GM21367 (cell line): ENCODE measurements around the gene TFDP1.
"Not testable (repeated sequence)": the region's sequence is repeated elsewhere in the genome, so short reads cannot be mapped to it uniquely, and the experiment has no call there.

Source experiments
- ATAC-seq: cut with Tn5 transposase; IDR thresholded peaks from one replicate; pipeline ENCODE4 v1.9.1; 2021; ENCODE audit not compliant: unreplicated experiment

TFDP1 gene

DNA sequence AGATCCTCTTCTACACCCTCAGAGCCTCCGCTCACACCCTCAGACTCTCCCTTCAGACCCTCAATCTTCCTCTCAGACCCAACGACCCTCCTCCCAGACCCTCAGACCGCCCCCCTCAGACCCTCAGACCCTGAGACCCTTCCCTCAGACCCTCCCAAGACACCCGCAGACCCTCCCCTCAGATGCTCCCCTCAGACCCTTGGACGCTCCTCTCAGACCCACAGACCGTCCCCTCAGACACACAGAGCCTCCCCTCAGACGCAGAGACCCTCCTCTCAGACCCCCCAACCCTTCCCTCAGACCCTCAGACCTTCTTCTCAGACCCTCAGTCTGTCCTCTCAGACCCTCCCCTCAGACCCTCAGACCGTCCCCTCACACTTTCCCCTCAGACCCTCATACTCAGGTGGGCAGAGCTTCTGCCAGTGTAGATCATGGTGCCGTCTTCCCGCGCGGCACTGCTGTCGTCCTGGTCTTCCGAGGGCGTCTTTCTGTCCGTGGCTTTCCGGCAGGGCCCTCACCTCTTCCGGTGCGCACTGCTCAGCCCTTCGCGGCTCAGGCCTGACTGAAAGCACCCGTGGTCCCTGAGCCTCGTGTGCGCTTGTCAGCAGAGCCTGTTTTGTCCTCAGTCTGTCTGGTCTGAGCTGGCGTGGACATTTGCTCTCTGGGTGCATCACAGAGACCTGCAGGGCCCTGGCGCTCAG lies 18.9 kb upstream of the TFDP1 start:
- no peak for ATAC-seq

DNA sequence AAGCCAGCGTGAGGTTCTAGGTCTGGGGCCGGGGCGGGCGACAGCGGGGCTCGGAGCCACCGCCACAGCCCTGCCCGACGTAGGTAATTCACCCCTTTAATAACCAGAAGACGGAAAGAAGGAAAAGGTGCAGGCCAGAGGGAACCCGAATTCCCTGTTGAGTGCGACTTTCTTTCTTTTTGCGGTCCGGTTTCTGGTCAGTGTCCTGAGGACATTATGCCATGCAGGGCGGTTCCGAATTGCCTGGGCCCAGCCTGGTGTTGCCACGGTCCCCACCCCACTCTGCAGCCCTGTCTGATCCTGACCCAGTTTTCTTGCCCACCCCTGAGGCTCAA lies 18.4 kb upstream of the TFDP1 start:
- no peak for ATAC-seq

DNA sequence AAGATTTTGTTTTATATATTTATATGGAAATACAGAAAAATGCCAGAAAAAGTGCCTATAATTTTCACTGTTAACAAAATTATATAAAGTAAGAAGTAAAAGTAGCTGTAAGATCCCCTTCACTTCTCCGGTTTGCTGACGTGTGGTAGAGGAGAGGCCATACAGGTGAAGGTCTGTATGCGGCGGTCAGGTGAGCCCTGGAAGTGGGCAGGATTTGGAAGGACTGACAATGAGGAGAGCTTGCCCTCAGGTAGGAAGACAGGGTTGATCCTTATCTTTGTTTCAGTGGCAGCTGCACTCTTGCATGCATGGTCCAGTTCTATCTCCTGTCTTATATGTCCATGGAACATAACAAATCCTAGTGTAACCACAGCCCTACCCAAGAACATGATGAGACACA lies 16.9 kb upstream of the TFDP1 start:
- no peak for ATAC-seq

DNA sequence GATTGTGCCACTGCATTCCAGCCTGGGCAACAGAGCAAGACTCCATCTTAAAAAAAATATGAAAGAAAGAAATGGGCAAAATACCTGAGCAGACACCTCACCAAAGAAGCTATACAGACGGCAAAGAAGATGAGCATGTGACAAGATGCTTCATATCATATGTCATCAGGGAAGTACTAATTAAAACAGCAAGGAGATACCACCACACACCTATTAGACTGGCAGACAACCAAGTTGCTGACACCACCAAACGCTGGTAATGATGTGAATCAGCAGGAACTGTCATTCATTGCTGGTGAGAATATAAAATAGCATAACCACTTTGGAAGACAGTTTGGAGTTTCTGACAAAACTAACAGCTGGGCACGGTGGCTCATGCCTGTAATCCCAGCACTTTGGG lies 11.5 kb upstream of the TFDP1 start:
- ATAC-seq = no peak

DNA sequence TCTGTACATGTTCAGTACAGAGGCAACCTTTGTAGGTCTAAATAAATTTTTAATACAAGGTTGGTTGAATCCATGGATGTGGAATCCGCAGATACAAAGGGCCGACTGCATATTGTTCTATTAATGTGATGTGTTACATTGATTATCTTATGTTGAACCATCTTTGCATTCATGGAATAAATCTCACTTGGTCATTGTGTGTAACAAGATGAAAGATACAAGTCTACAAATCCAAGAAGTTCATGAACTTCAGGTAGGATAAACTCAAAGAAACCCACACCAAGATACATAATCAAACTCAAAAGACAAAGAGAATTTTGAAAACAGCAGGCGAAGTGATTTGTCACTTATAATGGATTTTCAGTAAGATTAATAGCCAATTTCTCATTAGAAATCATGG lies 8.0 kb upstream of the TFDP1 start:
- ATAC-seq = no peak

DNA sequence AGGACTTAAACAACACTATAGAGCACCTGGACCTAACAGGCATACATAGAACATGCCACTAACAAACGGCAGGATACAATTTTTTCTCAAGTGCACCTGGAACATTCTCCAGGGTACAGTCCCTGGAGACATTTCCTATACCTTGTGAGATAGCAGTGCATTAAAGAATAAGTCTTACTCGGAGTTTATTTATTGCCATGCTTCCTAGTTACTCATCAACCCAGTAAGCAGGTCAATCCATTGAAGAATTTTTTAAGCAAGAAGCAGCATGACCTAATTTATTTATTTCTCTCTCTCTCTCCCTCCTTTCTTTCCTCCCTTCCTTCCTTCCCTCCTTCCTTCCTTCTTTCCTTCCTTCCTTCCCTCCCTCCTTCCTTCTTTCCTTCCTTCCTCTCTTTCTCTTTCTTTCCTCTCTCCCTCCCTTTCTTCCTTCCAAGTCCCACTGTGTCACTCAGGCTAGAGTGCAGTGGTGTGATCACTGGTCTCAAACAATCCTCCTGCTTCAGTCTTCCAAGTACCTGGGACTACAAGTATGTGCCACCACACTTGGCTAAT lies 6.6 kb upstream of the TFDP1 start:
- ATAC-seq = no peak

DNA sequence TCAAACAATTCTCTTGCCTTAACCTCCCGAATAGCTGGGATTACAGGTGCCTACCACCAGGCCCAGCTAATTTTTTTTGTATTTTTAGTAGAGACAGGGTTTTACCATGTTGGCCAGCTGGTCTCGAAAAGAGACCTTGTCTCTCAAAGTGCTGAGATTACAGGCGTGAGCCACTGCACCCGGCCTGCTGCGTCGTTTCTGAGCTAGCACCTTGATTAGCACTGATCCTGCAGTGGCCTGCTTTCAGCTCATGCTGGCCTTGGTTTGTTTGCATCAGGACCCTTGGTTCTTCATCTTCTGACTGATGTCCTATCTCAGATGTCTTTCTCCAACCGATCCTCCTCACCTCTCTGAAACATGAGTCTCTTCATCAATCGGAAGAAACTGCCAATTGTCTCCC lies 4.9 kb upstream of the TFDP1 start:
- ATAC-seq = no peak

DNA sequence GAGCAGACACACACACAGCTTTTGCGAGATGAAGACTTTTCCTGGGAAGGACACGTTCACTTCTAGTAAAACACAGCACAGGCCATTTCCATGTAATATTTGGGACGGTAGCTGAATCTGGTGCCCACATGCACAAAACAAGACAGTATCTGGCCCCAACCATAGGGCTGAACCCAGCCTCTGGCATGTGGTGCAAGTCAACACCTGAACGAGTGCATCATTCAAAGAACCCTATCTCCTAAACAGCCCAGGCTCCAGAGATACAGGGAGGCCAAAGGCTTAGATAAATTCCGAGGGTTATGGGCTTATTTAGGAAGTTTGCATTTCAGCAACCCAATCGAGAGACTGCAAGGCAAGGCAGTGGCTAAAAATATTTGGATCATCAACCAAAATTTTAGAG lies 2.7 kb upstream of the TFDP1 start:
- ATAC-seq = no peak

DNA sequence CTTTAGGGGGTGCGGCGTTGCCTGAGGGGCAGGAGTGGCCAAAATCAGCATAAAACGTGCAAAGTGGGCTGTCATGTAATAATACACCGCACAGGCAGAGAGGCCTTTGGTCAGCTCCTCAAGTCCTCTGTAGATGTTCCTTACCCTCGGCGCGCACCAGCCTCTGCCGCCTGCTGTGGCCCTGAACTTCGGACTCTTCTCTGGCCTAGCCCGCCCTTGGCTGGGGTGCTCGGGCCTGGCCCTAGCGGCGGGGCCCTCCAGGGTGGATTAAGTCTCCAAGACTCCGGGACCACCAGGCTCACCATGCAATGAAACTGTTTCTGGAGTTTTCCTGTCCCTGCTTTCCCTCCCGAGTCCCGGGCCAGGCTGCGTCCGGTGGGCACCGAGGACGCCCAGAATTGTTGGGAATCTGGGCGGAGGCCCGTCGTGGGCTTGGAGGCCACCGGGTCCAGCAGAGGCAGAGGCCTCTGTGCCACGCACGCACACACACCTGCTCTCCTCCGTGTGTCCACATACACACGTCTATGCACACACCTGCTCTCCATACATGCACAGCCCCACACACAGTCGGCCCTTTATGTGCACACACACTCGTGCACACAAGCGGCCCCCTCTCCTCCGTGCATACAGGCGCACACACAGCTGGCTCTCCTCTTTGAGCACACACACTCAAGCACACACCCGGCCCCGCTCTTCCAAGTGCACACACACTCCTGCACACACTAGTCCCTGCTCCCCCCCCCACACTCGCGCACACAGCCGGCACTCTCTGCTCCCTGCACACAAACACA lies 1.5 kb upstream of the TFDP1 start:
- ATAC-seq = no peak

DNA sequence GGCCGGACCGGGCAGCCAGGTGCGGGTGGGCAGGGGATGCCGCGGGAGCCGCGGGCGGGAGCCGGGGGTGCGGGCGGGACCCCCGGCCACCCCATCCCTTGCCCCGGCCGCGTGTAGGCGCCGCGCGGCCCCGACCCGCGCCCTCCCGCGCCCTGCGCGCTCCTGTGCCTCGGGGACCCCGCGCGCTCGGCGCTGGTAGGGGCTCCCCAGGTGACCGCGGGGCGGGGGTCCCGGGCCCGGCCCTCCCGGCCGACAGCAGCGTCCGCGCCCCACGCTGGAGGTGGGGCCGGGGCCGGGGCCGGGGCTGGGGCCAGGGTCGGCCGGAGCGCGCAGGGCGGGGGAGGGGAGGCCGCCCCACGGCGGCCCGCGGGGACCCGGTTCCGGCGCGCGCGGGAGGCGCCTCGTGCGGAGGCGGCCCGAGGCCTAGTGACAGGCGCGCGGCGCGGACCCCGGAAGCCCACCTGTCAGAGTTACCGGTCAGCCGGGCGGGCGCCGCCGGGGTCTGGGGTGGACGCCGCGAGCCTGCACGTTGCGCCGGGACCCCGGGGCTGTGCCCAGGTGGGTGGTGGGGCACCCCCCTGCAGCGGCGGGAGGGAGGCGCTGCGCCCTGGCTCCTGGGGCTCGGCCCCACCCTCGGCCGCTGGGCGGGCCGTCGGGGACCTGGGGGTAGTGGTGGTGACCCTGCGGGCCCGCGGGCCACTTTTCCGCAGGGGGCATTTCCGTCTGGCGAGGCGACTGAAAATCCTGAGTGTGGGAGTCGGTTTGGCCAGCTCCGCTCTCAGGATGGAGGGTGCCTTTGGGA lies 518 bp downstream of the TFDP1 start:
- ATAC-seq = peak; percentile 37

DNA sequence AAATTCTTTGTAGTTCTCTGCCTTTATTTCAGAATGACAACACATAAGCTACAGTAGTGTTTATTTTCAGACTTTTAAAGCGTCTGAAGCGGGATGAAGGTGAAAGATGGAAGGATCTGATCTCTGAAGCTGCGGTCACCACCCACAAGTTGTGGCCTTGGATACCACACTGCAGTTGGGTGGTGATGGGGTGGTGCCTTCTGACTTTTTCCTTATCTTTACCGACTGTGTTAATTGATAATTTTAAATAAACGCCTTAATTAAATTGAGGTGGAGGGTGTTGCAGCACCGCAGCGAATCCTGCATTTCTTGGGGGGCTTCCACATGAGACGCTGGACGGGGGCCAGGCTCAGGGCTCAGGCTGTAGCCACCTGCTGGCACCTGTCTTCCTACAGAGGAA lies 1.3 kb downstream of the TFDP1 start:
- no peak for ATAC-seq

DNA sequence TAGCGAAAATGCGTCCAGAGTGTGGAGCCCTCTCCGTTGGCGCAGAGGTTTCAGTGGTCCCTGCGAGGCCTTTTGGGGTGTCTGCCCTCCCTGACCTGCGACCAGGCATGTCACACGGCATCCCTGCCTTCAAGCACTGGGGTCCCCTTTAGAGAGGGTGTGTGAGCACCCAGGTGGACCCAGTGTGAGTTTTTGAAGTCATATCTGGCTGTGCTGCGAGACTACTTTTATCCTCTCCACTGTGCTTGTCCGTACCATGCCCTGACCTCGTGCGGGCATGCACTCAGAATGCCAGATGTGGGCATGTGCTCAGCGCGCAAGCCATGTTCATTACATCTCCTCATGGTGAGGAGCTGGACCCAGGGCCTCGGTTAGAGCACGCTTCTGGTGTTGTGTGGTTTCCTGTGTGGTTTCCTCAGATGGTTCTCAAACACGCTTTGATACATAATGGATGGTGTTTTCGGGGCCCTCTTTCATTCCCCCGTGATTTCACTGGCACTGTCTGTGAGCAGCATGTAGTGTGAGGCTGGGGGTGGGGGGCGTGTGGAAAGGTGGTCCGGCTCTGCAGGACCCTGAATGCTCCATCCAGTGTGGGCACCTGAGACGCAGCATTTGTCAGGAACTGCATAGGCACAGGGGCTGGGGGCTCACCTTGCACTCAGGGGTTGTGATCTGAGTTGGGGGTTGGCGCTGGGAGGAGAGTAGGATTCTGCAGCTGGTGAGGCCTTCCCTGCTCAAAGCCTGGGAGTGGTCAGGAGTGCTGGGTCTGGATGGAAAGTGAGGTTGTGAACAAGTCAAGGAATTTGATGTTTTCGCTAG lies 2.3 kb downstream of the TFDP1 start:
- no peak for ATAC-seq

DNA sequence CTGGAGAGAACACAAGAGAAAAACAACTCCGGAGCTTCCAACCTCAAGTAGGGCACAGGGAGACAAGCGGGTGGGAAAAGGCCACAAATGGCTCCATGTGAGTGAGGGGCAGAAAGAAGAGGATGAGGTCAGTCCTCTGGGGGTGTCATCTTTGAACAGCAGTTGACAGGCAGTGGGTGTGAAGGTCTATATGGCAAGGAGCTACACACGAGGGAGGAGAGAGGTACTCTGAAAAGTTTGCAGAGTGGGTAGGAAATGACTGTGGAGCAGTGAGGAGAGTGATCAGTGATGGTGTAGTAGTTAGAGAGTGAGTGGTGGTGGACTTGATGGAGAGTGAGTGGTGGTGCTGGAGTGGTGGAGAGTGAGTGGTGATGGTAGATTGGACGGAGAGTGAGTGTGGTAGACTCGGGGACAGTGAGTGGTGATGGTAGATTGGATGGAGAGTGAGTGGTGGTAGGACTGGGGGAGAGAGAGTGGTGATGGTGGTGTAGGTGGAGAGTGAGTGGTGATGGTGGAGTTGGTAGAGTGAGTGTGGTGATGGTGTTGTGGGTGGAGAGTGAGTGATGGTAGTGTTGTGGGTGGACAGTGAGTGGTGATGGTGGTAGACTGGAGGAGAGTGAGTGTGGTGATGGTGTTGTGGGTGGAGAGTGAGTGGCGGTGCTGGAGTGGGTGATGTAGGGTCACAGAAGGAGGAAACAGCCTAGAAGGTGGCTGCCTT lies 4.0 kb downstream of the TFDP1 start:
- ATAC-seq = no peak

DNA sequence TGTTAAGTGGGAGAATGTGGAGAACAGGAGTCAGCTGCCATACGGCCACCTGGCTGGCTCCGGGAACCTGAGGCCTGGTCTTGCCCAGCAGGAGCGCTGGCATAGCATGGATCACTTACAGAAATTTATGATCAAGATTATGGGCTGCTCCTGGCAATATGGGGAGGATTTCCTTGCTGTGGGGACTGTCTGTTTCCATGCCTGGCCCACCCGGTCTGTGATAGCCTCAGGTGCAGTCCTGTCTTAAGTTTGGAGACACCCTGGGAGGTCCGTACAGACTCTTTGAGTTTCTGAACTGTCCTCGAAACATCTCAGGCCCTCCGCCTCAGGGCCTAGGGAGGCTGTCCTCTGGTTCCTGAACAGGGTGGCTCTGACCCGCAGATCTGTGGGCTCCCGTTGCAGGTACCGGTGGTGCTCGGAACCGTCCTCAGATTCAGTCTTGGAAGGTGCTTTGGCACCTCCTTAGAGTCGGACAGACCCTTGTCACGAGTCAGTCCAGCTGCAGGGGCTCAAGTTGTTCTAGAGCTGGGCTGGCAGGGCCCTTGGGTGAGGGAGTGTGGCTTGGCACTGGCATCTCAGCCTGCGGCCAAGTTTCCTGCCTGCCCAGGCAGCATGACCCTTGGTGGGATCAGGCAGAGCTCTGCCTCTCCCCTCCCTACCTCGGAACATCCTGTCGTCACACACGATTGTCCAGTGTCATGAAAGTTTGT lies 4.9 kb downstream of the TFDP1 start:
- no peak for ATAC-seq

DNA sequence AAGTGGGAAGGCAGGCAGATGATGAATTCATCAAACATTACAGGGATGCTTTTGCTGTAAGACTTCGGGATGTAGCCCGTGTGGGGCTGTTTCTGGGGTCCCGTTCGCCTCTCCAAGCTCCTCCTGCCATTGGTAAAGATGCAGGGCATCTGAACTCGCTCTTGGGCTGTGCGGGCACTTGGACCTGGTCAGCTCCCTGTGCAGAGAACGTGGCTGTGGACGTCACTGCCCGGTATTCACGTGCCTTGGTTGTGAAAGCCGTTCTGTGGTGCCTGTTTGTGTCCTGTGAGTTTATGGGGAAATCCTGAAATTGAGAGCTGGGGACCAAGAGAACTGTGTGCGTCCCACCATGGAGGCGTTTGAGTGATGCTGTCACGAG lies 5.4 kb downstream of the TFDP1 start:
- no peak for ATAC-seq

DNA sequence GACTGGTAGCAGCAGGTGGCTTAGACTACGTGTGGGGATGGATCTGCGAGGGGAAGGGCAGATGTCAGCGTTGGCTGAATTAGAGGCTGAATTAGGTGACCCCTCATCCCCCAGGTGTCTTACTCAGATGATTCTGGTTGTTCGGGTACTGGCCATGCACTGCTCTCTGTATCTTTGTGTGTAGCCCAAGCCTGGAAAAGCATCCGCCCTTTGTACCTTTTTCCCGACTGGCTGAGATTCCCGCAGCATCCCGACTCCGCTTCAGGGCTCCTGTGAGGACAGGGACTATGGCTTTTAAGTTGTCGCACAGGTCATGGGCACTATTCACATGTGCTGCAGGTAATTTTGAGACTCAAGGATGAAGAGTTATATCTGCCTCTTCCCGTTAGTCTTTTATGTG lies 7.2 kb downstream of the TFDP1 start:
- ATAC-seq = no peak

DNA sequence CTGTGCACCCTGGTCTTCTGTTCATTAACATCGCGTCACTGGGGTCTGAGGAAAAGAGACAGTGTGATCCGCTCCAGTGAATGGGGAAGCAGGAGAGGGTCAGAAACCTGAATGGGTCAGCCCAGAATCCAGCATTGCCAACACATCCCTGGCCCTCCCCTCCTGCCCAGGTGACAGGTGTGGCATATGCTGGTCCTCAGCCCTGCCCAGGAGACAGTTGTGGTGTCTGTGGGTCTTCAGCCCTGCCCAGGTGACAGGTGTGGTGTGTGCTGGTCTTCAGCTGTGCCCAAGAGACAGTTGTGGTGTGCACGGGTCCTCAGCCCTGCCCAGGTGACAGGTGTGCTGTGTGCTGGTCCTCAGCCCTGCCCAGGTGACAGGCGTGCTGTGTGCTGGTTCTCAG lies 8.0 kb downstream of the TFDP1 start:
- no peak for ATAC-seq

DNA sequence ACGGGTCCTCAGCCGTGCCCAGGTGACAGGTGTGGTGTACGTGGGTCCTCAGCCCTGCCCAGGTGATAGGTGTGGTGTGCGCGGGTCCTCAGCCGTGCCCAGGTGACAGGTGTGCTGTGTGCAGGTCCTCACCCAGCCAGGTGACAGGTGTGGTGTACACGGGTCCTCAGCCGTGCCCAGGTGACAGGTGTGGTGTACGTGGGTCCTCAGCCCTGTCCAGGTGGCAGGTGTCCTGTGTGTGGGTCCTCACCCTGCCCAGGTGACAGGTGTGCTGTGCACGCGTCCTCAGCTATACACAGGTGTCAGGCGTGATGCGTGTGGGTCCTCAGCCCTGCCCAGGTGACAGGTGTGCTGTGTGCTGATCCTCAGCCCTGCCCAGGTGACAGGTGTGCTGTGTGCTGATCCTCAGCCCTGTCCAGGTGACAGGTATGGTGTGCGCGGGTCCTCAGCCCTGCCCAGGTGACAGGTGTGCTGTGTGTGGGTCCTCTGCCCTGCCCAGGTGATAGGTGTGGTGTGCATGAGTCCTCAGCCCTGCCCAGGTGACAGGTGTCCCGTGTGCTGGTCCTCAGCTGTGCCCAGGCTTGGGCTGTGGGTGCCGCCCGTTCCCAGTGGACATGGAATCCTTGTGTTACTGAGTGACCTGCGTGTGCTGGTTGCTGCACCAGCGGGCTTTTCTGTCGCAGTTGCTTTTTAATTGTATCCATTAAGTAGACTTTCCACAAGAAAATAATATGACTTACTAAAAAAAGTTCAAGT lies 9.7 kb downstream of the TFDP1 start:
- ATAC-seq = not testable (repeated sequence)

DNA sequence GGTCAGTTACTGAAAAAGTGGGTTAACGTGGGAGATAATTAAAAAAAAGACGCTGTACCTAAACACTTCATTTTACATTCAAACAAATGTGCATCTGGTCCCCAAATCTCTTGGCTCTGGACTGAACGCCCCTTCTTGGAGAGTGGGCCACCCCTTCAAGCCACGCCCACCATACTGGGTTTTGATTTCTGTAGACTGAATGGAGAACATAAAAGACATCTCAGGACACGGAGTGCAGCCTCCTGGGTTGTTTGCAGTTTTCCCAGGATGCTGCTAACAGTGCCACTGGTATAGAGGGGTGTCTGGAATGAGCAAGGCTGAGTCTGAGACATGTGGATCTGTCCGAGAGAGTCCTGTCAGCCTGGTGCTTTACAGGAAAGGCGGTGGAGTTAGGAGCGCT lies 10.6 kb downstream of the TFDP1 start:
- no peak for ATAC-seq
